ENCODE results near the gene TASP1.

GRCh38 chr20:13638162-13638495 is 603 bp downstream of the TASP1 start:
- TF ChIP-seq CTCF (IDR thresholded peaks at IDR 0.05; ENCODE audit: low read depth, low read length): no peak
- no peak for TF ChIP-seq EZH2phosphoT487 (IDR thresholded peaks at IDR 0.05; ENCODE audit: low read depth)

Data from OCI-LY3 (cell line).